Astrocyte of the cerebellum (primary cell): Measurements from ENCODE around the gene SNED1.

Source experiments
- DNase-seq: peaks from one replicate; pipeline ENCODE4 v3.0.0-alpha.2; 2011; ENCODE audit warnings: low read depth
- H3K4me3 ChIP-seq: 2 replicates; pipeline ENCODE4 v1.5.1; 2011; ENCODE audit warnings: mild to moderate bottlenecking, low read depth, low read length, moderate library complexity
- CTCF ChIP-seq: IDR thresholded peaks from 2 replicates; pipeline ENCODE4 v1.5.1; 2012; ENCODE audit warnings: low read length, low read depth, moderate library complexity, mild to moderate bottlenecking; ENCODE audit errors: missing control alignments
- in situ Hi-C: cut with HindIII; loops from 2 replicates; pipeline ENCODE4 v1.10.0; 2017; ENCODE audit warnings: low sequenced_read_pairs

SNED1 gene

GRCh38 chr2:241070361-241070760 is 71.9 kb downstream of the SNED1 start:
- in situ Hi-C loops, result no loop called here

DNA sequence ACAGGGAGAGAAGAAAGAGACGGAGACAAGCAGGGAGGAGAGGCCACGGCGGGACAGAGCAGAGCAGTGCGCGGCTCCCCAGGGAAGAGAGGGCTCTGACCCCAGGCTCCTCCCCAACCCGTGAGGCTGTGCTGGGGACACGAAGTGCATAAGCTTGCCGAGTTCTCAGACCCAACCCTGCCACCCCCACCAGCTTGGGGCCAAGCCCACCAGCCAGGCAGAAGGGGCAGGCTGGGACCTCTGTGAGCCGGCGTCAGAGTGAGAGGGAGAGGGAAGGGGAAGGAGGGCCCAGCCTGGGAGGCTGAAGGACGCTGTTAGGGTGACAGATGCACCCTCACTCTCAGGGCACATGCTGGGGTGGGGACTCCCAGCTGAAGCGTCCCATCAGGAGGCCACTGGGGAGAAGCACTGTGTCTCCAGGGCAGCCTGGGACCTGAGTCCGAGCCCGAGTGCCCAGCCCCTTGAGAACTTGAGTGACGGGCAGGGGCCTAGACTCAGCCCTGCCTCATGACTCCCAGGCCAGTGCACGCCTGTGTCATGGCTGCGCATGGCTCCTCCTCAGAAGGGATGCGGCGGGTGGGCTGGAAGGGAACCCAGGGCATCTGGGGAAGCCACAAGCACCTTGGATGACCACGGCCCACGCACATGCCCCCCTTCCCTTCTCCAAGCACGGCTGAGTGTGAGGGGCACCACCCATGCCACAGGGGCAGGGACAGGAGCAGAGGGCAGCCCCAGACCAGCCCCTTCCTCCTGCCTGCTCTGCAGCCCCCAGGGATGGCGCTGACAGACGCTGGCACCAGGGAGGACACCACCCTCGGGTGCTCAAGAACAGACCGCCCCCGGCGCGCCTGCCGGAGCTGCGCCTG is 72.6 kb downstream of the SNED1 start:
- no peak overlapping the region for H3K4me3 ChIP-seq
- TF ChIP-seq CTCF, result no peak
- DNase-seq, result no peak
- in situ Hi-C loops, result no loop called here

More at GRCh38 chr2:241070361-241070760, 71.9 kb downstream of the SNED1 start:
- DNase-seq, result no peak
- no peak for TF ChIP-seq CTCF
- H3K4me3 ChIP-seq, result no peak overlapping the region

DNA sequence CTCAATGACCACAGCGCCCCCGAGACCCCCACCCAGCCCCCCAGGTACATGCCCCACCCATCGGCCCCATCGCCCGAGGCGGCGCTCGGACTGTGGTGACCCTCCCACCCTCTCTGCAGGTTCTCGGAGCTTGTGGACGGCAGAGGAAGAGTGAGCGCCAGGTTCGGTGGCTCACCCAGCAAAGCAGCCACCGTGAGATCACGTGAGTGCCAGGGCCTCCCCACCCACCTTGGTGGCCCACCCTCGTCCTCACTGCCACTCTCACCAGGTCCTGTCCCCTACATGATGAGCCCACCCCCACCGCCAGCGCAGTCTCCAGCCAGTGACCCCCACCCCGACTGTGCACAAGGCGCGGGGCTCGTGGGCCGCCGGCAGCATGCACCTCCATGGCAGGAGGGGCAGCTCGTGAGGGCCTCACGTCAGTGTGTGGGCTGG is 73.3 kb downstream of the SNED1 start:
- no peak for DNase-seq
- TF ChIP-seq CTCF, result no peak
- no peak overlapping the region for H3K4me3 ChIP-seq
- in situ Hi-C loops, result no loop called here

- no peak for TF ChIP-seq CTCF
- DNase-seq, result no peak
- in situ Hi-C loops, result no loop called here
- H3K4me3 ChIP-seq, result no peak overlapping the region
Observed at GRCh38 chr2:241072151-241072550, 73.7 kb downstream of the SNED1 start.

DNA sequence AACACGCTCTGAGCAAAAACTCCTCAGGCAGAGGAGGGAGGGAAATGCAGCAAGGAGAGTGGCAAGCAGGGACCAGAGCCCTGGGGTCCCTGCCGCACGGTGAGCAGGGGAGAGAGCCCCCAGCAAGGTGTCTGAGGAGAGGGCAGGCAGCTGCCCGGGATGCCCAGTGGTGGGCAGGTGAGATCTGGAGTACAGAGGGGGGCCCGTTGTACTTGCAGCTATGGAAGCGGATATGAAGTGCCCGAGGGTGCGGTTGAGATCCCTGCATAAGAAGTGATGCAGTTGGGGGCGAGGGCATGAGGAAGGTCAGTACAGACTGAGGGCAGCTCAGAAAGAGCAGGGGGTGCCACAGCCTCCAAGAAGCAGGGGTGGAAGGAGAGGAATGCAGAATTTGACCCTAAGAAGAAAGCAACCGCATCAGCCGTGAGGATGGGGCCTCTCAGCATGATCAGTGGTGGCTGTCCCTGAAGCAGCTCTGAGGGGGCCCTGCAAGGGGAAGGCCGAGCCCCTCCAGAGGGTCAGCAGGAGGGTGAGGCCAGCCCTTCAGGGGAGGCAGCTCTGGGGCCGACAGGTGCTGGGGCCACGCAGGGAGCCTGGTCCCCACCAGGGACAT is 74.2 kb downstream of the SNED1 start:
- H3K4me3 ChIP-seq, result no peak overlapping the region
- TF ChIP-seq CTCF, result no peak
- in situ Hi-C loops, result no loop called here
- DNase-seq, result no peak

- TF ChIP-seq CTCF, result no peak
- in situ Hi-C loops, result no loop called here
- H3K4me3 ChIP-seq, result no peak overlapping the region
- DNase-seq, result no peak
Observed at GRCh38 chr2:241073166-241074064, 75.0 kb downstream of the SNED1 start.
